ENCODE results near the gene DPF1.

DNA sequence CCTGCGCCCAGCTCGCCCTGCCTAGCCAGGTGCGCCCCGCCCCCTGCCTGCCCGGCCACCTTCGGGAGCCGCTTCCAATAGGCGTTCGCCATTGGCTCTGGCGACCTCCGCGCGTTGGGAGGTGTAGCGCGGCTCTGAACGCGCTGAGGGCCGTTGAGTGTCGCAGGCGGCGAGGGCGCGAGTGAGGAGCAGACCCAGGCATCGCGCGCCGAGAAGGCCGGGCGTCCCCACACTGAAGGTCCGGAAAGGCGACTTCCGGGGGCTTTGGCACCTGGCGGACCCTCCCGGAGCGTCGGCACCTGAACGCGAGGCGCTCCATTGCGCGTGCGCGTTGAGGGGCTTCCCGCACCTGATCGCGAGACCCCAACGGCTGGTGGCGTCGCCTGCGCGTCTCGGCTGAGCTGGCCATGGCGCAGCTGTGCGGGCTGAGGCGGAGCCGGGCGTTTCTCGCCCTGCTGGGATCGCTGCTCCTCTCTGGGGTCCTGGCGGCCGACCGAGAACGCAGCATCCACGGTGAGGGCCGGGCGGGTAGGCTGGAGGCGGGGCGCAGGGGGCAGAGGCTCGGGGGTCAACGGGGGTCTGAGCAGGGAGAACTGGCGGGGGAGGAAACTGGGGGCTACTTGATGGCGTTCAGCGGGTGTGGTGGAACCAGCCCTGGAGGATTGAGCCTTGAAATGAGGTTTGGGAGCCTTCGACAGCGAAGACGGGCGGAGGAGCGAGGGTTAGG lies 40.6 kb upstream of the DPF1 start, which contains the start of gene SPINT2:
- TF ChIP-seq, protein P1, sequence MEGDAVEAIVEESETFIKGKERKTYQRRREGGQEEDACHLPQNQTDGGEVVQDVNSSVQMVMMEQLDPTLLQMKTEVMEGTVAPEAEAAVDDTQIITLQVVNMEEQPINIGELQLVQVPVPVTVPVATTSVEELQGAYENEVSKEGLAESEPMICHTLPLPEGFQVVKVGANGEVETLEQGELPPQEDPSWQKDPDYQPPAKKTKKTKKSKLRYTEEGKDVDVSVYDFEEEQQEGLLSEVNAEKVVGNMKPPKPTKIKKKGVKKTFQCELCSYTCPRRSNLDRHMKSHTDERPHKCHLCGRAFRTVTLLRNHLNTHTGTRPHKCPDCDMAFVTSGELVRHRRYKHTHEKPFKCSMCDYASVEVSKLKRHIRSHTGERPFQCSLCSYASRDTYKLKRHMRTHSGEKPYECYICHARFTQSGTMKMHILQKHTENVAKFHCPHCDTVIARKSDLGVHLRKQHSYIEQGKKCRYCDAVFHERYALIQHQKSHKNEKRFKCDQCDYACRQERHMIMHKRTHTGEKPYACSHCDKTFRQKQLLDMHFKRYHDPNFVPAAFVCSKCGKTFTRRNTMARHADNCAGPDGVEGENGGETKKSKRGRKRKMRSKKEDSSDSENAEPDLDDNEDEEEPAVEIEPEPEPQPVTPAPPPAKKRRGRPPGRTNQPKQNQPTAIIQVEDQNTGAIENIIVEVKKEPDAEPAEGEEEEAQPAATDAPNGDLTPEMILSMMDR (IDR thresholded peaks at IDR 0.05): no peak
- TF ChIP-seq POLR2A (IDR thresholded peaks at IDR 0.05): peak in 3 of 4 donors; percentile 82 to 95 (median 87)

All from esophagus squamous epithelium (tissue), 4 donors.